ENCODE measurements around the gene IGSF6.
"Not testable (repeated sequence)": the region's sequence is repeated elsewhere in the genome, so short reads cannot be mapped to it uniquely, and the experiment has no call there.

IGSF6 gene

GRCh38 chr16:21610766-21611165, 41.6 kb downstream of the IGSF6 start:
- Mint-ChIP-seq H3K27ac (no peak overlapping the region), H3K4me3 (no peak overlapping the region), H3K27me3 (no peaks in the 10 kb centered on the region), H3K36me3 (ENCODE audit: low read depth) (peaks cover 35% of the 10 kb centered on the region), H3K4me1 (ENCODE audit: low read depth) (peaks cover 82% of the 10 kb centered on the region), H3K9me3 (no peaks in the 10 kb centered on the region)
- DNase-seq, result no peak

- Mint-ChIP-seq H3K4me3 (no peak overlapping the region), H3K27me3 (no peaks in the 10 kb centered on the region), H3K4me1 (ENCODE audit: low read depth) (peaks cover 81% of the 10 kb centered on the region), H3K36me3 (ENCODE audit: low read depth) (peaks cover 29% of the 10 kb centered on the region), H3K27ac (no peak overlapping the region), H3K9me3 (no peaks in the 10 kb centered on the region)
- no peak for DNase-seq
Measured at GRCh38 chr16:21610006-21610544, 42.3 kb downstream of the IGSF6 start.

DNA sequence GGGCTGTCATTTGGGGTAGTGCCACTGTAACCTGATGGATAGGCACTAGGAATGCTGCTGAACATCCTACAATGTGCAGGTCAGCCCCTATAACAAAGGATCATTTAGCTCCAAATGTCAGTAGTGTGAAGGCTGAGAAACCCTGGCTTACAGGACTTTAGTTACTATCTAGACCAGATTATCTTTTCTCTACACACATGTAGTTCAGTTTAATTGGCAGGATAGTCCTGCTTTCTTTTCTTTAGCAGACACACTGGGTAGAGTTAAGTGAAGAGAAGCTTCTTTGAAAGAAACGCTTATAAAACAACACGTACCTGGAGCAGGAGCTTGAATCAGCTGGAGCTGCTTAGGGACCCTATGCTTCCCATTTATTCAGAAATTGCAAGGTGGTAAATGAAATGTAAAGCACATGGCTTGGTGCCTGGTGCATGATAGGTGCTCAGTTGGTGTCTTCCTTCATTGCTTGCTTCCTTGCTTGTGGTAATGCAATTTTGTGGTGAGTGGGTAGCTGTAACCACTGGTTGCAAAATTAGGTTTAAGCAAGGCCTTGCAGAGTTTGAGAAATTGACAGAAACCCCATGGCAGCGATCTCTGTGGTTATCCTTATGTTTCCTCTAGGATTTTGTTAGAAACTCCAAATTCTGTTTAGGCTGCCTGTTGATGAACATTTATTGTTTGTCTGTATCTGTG, 43.6 kb downstream of the IGSF6 start:
- no peak overlapping the region for H3K27ac Mint-ChIP-seq
- no peak overlapping the region for H3K4me3 Mint-ChIP-seq

DNA sequence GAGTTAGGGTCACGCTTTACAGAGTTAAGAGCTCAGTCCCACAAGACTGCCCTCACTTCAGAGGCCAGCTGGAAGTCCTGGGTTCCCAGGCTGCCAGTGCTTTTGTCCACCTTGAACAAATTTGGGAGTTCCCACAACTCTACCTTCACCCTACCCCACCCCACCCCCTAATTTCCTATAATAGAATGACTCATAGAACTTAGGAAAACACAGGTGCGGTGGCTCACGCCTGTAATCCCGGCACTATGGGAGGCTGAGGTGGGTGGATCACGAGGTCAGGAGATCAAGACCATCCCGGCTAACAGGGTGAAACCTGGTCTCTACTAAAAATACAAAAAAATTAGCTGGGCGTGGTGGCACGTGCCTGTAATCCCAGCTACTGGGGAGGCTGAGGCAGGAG, 46.6 kb downstream of the IGSF6 start:
- DNase-seq, H3K27me3 Mint-ChIP-seq, H3K9me3 Mint-ChIP-seq, H3K4me3 Mint-ChIP-seq: not testable (repeated sequence)
- Mint-ChIP-seq H3K27ac (peak overlapping the region; percentile 22), H3K36me3 (ENCODE audit: low read depth) (peaks cover 20% of the 10 kb centered on the region), H3K4me1 (ENCODE audit: low read depth) (peaks cover 90% of the 10 kb centered on the region)

More for the DNA sequence above, 43.6 kb downstream of the IGSF6 start:
- no peak for DNase-seq
- no peaks in the 10 kb centered on the region for H3K9me3 Mint-ChIP-seq
- no peaks in the 10 kb centered on the region for H3K27me3 Mint-ChIP-seq
- peaks cover 25% of the 10 kb centered on the region for H3K36me3 Mint-ChIP-seq (ENCODE audit: low read depth)
- H3K4me1 Mint-ChIP-seq (ENCODE audit: low read depth), result peaks cover 84% of the 10 kb centered on the region

GRCh38 chr16:21603928-21604327, 48.5 kb downstream of the IGSF6 start:
- Mint-ChIP-seq H3K4me1 (ENCODE audit: low read depth) (peaks cover 76% of the 10 kb centered on the region), H3K27ac (no peak overlapping the region), H3K36me3 (ENCODE audit: low read depth) (peaks cover 18% of the 10 kb centered on the region), H3K4me3 (no peak overlapping the region), H3K9me3 (no peaks in the 10 kb centered on the region), H3K27me3 (no peaks in the 10 kb centered on the region)
- no peak for DNase-seq

- H3K9me3 Mint-ChIP-seq, result no peaks in the 10 kb centered on the region
- no peak overlapping the region for H3K27ac Mint-ChIP-seq
- H3K36me3 Mint-ChIP-seq (ENCODE audit: low read depth), result peaks cover 22% of the 10 kb centered on the region
- no peaks in the 10 kb centered on the region for H3K27me3 Mint-ChIP-seq
- DNase-seq, result no peak
- no peak overlapping the region for H3K4me3 Mint-ChIP-seq
- peaks cover 74% of the 10 kb centered on the region for H3K4me1 Mint-ChIP-seq (ENCODE audit: low read depth)
Measured at GRCh38 chr16:21602785-21603184, 49.6 kb downstream of the IGSF6 start.

DNA sequence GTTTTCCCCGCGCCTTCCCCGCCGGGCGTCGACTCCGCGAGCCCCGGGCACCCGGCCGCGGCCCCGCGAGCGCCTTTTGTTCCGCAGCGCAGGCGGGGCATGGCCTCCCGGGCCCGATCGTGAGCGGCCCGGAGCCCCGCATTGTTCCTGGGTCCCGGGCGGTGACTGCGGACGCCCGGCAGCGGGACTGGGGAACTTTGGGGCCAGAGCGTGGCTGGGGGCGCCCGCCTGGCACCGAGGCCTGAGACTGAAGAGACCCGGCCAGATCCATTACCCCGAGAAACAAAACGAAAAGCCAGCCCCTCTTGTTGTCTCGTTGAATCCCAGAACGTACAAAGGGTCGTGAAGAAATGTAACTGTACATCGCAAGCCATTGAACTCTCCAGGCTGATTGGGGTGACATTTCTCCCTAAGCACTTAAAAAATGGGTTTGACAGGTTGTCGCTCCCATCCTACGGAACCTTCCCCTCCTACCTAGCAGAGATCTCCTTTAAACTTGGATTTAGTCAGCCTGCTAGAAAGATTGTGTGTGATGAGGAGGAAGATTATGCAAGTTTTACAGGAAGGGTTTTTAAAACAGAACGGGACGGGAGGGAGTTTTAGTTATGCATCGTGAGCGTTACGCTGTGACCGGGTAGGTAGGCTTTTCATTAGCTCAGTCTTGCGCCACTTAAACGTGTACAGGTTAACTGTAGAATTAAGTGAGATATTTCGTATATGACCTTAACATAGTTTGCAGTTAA, 52.2 kb downstream of the IGSF6 start:
- Mint-ChIP-seq H3K4me3 (peak overlapping the region; percentile 89), H3K36me3 (ENCODE audit: low read depth) (peaks cover 22% of the 10 kb centered on the region), H3K4me1 (ENCODE audit: low read depth) (peaks cover 65% of the 10 kb centered on the region), H3K27me3 (no peaks in the 10 kb centered on the region), H3K27ac (peak overlapping the region; percentile 93), H3K9me3 (no peaks in the 10 kb centered on the region)
- DNase-seq, result no peak

DNA sequence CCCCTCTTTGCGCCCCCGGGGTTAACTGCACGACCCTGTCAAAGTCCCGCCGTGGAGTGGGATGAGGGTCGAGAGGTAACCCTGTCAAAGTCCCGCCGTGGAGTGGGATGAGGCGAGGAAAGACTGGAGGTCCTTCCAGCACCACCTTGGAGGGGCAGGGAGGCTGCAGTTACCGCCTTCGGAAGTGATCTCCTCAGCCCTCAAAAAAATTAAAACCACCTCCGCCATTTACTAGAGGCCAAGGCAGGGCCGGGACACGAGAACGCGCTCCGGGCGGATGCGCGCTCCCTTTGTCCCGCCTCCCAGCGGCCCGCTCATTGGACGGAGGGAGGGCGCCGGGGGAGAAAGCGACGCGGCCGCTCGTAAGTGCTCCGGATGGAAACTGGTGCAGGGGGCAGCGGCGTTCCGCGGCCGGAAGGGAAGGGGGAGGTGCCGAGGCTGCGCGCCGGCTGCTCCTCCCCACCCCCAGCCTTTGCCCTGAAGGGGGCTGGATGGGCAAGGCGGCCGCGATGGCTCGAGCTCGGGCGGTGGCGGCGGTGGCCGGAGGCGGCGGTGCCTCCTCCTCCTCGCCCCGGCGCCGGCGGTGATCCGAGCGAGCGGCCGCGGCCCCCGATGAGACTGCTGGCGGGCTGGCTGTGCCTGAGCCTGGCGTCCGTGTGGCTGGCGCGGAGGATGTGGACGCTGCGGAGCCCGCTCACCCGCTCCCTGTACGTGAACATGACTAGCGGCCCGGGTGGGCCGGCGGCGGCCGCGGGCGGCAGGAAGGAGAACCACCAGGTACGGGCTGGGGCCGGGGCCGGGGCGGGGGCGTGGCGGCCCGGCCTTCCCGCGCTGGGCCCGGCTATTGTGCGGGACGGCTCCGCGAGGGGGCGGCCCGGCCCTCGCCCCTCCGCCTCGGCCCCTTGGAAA, 53.0 kb downstream of the IGSF6 start, which contains the start of gene METTL9:
METTL9 (plus strand) TSS at position 456 of the 909 bp plus-strand sequence; CDS start at position 613, 157 bp downstream.
- DNase-seq, result peak; percentile 96
- Mint-ChIP-seq H3K4me1 (ENCODE audit: low read depth) (peaks cover 59% of the 10 kb centered on the region), H3K27me3 (no peaks in the 10 kb centered on the region), H3K9me3 (no peaks in the 10 kb centered on the region), H3K4me3 (peak within 1 kb of the TSS; percentile 89), H3K27ac (peak within 1 kb of the TSS; percentile 93), H3K36me3 (ENCODE audit: low read depth) (peaks cover 19% of the 10 kb centered on the region)

DNA sequence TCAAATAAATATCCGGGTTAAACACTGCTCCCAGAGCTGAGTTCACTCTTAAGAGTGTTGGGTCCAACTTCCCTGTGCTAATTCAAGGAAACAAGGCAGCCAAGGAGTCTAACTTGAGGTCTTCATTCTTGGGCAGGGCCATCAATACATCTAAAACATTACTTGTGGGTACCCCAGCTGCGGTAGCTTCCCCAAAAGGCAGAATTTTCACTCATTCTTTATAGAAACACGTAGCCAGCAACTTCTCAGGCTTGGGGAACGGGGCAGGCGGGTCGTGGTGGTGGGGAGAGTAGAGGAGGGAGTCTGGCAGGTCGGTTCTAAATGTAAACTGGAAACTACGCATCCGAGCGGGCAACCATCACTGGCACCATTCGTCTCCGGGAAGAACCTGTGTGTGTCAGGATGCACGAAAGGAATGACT, 53.7 kb downstream of the IGSF6 start:
- DNase-seq, result no peak
- Mint-ChIP-seq H3K27ac (peak overlapping the region; percentile 90), H3K4me1 (ENCODE audit: low read depth) (peaks cover 52% of the 10 kb centered on the region)

GRCh38 chr16:21598206-21598605, 54.2 kb downstream of the IGSF6 start:
- Mint-ChIP-seq H3K4me1 (ENCODE audit: low read depth) (peaks cover 47% of the 10 kb centered on the region), H3K36me3 (ENCODE audit: low read depth) (peaks cover 12% of the 10 kb centered on the region), H3K27ac (peak overlapping the region; percentile 90), H3K9me3 (no peaks in the 10 kb centered on the region), H3K4me3 (peak overlapping the region; percentile 85), H3K27me3 (no peaks in the 10 kb centered on the region)
- DNase-seq, result no peak

More for the DNA sequence above, 53.7 kb downstream of the IGSF6 start:
- Mint-ChIP-seq H3K4me3 (peak overlapping the region; percentile 85), H3K27me3 (no peaks in the 10 kb centered on the region), H3K9me3 (no peaks in the 10 kb centered on the region), H3K36me3 (ENCODE audit: low read depth) (peaks cover 15% of the 10 kb centered on the region)

DNA sequence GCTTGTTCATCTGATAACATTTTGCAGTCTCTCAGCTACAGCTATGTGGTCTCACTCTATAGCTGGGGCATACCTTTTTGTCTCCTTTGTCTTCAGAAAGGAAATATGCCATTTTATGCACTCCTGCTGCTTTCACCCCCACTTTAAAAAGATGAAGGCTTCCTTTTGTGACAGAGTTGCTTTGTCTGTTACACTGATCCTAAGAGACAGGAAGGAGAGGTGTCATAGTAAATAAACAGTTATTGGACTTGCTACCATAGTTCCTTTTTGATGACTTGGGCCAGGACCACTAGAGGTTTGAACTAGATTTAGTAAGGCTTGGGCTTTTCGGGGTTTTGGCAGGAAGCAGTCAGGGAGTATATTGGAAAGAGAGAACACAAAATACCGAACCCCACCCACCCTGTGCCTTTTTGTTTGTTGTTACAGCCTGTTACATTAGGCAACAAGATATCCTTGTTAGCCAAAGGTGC, 54.8 kb downstream of the IGSF6 start:
- H3K36me3 Mint-ChIP-seq (ENCODE audit: low read depth), result peaks cover 12% of the 10 kb centered on the region
- no peak for DNase-seq
- H3K4me3 Mint-ChIP-seq, result peak overlapping the region; percentile 85
- H3K27ac Mint-ChIP-seq, result peak overlapping the region; percentile 86
- H3K9me3 Mint-ChIP-seq, result no peaks in the 10 kb centered on the region
- no peaks in the 10 kb centered on the region for H3K27me3 Mint-ChIP-seq
- peaks cover 41% of the 10 kb centered on the region for H3K4me1 Mint-ChIP-seq (ENCODE audit: low read depth)

DNA sequence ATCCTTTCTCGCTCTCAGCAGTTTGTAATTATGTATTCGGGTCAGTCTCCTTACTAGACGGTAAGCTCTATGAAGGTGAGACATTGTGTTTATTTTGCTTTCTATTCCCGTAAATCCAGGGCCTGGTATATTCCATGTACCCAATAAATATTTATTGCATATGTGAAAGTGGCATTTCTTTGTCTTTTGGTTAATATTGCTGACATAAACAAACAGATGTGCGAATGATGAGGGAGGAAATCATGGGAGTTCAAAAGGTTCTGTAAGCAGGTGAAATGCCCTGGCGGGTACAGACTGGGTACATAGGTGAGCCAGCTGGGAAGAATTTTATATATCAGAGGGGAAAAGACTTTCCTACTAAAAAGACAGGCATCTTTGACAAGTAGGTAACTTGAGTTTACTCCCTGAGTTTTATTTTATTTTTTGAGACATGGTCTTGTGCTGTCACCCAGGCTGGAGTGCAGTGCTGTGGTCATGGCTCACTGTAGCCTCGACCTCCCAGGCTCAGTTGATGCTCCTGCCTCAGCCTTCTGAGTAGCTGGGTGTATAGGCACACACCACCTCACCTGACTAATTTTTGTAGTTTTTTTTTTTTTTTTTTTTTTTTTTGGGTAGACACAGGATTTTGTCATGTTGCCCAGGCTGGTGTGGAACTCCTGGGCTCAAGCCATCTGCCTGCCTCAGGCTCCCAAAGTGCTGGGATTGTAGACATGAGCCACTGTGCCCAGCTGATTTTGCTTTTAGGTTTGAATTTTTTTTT, 58.7 kb downstream of the IGSF6 start:
- H3K27ac Mint-ChIP-seq, result no peak overlapping the region
- peaks cover 2% of the 10 kb centered on the region for H3K36me3 Mint-ChIP-seq (ENCODE audit: low read depth)
- no peaks in the 10 kb centered on the region for H3K9me3 Mint-ChIP-seq

GRCh38 chr16:21592191-21592590, 60.2 kb downstream of the IGSF6 start:
- H3K27me3 Mint-ChIP-seq, result no peaks in the 10 kb centered on the region
- peaks cover 5% of the 10 kb centered on the region for H3K4me1 Mint-ChIP-seq (ENCODE audit: low read depth)
- no peak for DNase-seq
- no peak overlapping the region for H3K4me3 Mint-ChIP-seq
- no peaks in the 10 kb centered on the region for H3K9me3 Mint-ChIP-seq
- no peak overlapping the region for H3K27ac Mint-ChIP-seq
- H3K36me3 Mint-ChIP-seq (ENCODE audit: low read depth), result no peaks in the 10 kb centered on the region

More for the DNA sequence above, 58.7 kb downstream of the IGSF6 start:
- Mint-ChIP-seq H3K4me1 (ENCODE audit: low read depth) (peaks cover 18% of the 10 kb centered on the region), H3K4me3 (no peak overlapping the region), H3K27me3 (no peaks in the 10 kb centered on the region)
- no peak for DNase-seq

Measured in activated T-cell treated with anti-CD3 and anti-CD28 coated beads, Interleukin-2, amount 50 U/mL, for 24 hours (primary cell).